Posterior cingulate gyrus (tissue), 11 donors: Measurements from ENCODE around the gene LPCAT4.
"Not testable (repeated sequence)": the region's sequence is repeated elsewhere in the genome, so short reads cannot be mapped to it uniquely, and the experiment has no call there.

Experiments used
- DNase-seq, 10 donors: peaks; one replicate each; pipeline versions ENCODE4 v3.0.0 to v3.0.0-alpha.2; 2020 to 2021; ENCODE audit warnings: mixed read lengths in 3 of 10
- intact Hi-C: fragments of 100-400 bp; cut with DNase I; formaldehyde crosslinking; loops from one replicate; pipeline ENCODE4 v1.15.1; 2023

Gene LPCAT4

GRCh38 chr15:34364041-34364440 is 3.0 kb downstream of the LPCAT4 start:
- peak in 1 of 10 donors; percentile 44 for DNase-seq
- intact Hi-C loops: no loop called here

DNA sequence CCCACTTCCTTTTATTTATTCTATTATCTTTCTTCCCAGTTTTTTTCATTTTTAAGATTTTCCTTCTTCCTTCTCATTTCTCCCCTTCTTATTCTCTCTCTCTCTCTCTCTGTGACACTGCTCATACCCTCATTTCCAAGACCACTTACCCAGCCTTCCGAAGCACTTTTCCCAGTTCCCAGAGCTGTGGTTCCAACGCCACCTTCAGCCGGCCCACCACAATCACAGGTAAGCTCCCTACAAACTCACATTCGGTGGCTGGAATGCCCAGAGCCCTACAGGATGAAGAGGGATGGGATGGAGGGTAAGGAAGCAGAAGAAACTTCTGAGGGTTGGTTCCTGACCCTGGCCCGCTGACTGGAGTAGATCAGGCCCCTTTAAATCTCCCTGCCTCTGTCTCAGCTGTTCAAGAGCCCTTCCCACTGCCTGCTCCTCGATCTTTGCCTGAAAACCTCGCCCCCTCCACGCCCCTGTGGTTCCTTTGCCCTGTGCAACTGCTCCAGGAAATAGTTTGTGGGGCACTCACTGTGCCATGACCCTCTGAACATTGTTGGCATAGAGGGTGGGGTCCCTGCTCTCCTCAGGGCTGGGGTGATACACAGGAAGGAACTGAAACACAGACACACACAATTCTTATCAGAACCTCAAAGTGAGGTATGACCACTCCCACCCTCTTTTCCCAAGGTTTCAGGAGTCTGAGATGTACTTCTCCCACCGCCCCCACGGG is 4.8 kb downstream of the LPCAT4 start:
- intact Hi-C loops: no loop called here
- peak in 1 of 10 donors; percentile 56 for DNase-seq

DNA sequence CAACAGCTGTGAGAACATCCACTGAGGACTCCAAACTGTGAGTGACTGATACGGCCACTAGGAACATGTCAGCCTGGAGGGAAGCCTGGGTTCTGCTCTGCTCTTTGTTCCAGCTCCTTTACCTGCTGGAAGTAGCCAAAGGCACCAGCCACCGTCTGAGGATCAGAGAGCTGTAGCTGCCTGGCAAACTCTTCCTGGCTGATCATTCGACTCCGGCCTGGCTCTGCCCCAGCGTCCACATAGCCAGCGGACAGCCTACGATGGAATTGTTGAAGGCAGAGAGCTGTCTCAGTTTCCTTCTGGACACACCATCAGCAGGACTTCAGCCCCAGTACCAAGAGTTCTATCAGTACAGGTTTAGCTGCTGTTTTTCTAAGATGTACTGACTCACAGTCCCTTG is 5.7 kb downstream of the LPCAT4 start:
- peak in 1 of 10 donors; percentile 67 for DNase-seq
- intact Hi-C loops: no loop called here

DNA sequence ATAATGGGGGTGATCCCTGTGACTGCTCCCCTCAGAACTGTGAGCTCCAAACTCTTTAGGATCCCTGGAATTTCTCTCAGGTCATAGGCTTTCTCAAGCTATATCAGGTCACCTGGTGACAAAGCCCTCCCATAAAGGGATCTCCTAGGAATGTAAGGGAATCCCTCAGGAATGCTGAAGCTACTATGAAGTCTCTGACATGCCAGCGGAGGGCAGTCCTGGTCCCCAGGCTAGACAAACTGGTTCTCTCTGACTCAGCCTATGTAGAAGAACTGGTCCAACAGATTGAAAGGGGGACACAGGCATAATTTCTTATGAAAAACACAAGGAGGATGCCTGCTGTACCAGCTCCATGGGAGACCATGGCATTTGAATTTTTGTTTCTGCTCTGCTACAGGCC is 6.7 kb downstream of the LPCAT4 start:
- intact Hi-C loops: no loop called here
- peak in 1 of 10 donors; percentile 10 for DNase-seq

- DNase-seq: peak in 1 of 10 donors; percentile 59
- intact Hi-C loops: no loop called here
Measured at GRCh38 chr15:34359416-34359815, 7.6 kb downstream of the LPCAT4 start.

DNA sequence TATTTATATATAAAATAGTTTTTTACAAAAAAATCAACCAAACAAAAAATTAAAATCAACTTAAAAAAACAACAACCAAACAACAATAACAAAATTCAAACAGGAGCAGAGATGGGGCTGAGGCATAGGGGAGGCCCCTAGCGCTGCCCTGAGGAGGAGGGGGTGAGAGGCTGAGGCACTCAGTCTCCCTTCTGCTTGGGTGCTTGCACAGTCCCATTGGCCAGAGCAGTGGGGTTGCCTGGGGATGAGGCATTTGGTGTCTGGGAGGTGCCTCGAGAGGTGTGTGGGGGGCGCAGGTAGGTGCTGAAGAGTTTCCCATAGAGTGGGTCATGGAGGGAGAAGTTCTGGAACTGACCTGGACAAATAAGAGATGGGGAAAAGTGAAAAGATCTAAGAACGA is 8.0 kb downstream of the LPCAT4 start:
- DNase-seq: peak in 1 of 10 donors; percentile 66
- intact Hi-C loops: no loop called here

- DNase-seq: no peak
- intact Hi-C loops: no loop called here
Measured at GRCh38 chr15:34358367-34358766, 8.6 kb downstream of the LPCAT4 start.

DNA sequence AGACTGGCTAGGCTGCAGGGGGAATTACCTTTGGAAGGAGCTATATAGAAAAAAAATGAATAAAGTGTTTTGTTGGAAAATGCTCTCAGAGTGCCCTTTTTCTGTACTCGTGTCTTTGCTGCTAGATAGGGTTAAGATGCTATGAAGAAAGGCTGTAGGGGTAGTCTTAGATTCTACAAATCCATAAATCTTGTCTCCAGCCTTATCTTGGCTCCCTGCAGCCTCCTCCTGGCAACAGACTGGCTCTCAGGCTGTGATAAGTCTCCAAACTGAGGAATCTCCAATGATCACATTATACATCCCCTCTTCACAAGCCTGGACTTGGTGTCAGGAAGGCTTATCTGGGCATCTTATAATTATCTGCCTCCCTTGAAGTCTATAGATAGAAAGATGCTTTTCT is 9.3 kb downstream of the LPCAT4 start:
- intact Hi-C loops: no loop called here
- no peak for DNase-seq

- intact Hi-C loops: no loop called here
- DNase-seq: peak in 1 of 10 donors; percentile 64
Measured at GRCh38 chr15:34355241-34355640, 11.8 kb downstream of the LPCAT4 start.

DNA sequence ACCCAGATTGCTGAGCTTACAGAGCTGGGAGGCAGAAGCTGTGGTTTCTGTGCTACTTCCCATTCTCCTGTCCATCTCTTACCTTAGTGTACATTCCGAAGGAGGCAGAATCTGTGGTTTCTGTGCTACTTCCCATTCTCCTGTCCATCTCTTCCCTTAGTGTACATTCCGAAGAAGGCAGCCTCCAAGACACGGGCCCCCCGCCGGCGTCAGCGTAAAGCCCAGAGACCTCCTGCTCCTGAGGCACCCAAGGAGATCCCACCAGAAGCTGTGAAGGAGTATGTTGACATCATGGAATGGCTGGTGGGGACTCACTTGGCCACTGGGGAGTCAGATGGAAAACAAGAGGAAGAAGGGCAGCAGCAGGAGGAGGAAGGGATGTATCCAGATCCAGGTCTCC is 12.7 kb downstream of the LPCAT4 start:
- intact Hi-C loops: no loop called here
- peak in 1 of 10 donors; percentile 55 for DNase-seq

- intact Hi-C loops: no loop called here
- DNase-seq: no peak
Measured at GRCh38 chr15:34353627-34354026, 13.4 kb downstream of the LPCAT4 start.

- intact Hi-C loops, DNase-seq: not testable (repeated sequence)
Measured at GRCh38 chr15:34352996-34353395, 14.0 kb downstream of the LPCAT4 start.

- DNase-seq: no peak
- intact Hi-C loops: no loop called here
Measured at GRCh38 chr15:34349769-34350168, 17.2 kb downstream of the LPCAT4 start.

DNA sequence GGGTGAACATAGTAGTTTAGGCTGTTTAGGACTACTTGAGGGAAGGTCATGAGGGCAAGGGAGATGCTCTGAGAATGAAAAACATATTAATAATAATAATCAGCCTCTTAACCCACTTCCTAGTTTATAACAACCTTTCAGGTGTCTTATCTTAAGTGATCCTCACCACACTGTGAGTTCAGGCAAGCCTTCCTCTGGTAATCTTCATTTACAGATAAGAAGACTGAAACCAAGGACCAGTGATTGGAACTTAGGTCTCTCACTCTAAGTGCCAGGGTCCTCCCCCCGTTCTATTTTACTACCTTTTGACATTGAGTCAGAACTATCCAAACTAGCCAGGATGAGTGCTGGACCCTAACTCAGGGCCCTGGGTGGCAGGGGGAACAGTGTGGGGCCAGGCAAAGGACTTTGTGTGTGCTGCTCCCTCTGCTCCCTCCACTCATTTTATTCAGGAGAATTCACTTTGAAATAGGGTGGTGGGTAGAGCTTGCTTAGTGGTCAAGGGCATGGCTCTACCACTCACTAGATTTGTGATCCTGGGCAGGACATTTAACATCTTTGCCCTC is 18.2 kb downstream of the LPCAT4 start:
- intact Hi-C loops: no loop called here

GRCh38 chr15:34347951-34348638 is 18.9 kb downstream of the LPCAT4 start:
- DNase-seq: peak in 1 of 10 donors; percentile 52
- intact Hi-C loops: no loop called here

More for the DNA sequence above, 18.2 kb downstream of the LPCAT4 start:
- DNase-seq: peak in 1 of 10 donors; percentile 31

- intact Hi-C loops: loop anchor here (1.0 to 5.0 kb wide), 3 partner anchors 24 to 306 kb away; partner anchors contain the start of genes AVEN and LPCAT4
- peak; percentile 85 to 98 (median 93) for DNase-seq
Measured at GRCh38 chr15:34342737-34343575, 24.0 kb downstream of the LPCAT4 start, which contains the start of the genes NOP10 and NUTM1. TSS of gene NOP10 (minus strand) at chr15:34343136. CDS start at chr15:34343073, 63 bp downstream. TSS of gene NUTM1 (plus strand) at chr15:34343315. CDS start at chr15:34343697, 382 bp downstream.

DNA sequence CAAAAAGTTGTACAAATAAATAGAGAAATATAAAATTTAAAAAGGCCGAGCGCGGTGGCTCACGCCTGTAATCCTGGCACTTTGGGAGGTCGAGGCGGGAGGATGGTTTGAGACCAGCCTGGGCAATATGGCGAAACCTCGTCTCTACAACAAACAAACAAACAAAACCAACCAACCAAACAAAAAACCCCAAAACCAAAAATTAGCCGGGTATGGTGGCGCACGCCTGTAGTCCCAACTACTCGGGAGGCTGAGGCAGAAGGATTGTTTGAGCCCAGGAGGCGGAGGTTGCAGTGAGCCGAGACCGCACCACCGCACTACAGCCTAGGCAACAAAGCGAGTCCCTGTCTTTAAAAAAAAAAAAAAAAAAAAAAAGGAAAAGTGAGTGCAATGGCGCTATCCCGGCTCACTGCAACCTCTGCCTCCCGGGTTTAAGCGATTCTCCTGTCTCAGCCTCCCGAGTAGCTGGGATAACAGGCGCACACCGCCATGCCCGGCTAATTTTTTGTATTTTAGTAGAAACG is 24.7 kb downstream of the LPCAT4 start:
- DNase-seq: peak in 2 of 10 donors; percentile 27 to 53
- intact Hi-C loops: loop anchor here (5.0 kb wide), 2 partner anchors 105 to 305 kb away; partner anchors contain the start of gene AVEN

DNA sequence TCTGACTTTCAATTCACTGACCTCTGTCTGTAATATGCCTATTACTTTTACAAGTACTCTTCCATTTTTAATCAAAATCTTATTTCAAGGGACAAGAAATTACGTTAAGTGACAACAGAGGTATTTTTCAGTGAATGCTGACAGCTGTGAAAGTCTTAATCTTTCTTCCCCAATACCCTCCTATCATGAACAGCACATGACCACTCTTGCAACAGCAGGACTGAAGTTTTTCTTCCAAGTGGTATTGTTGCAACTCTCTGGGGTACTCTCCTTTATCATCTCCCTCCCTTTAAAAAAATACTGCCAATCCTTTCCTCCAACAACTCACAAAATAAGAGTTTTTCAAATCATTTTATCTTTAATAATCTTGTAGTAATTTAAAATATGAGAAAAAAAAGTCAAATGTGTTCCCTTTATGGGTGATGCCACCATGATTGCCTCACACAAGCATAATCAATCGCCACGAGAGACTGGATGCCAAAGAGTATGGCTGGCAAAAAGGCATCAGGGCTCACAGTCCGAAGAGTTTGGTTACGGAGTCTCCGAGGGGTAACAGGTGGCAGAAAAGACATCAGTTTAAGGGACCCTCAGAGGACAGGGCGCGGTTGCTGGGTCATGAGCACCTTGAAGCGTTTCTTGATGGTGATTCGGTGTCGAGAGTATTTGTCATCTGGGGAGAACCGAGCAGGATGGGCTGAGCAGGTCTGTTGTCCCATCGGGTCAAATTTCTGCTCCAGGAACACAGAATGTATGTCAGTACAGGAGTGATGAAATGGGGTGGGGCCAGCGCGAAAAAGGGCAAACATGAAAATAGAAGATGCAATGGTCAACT is 25.4 kb downstream of the LPCAT4 start:
- intact Hi-C loops: loop anchor here (5.0 kb wide), 2 partner anchors 104 to 304 kb away; partner anchors contain the start of gene AVEN

GRCh38 chr15:34339946-34340345 is 27.1 kb downstream of the LPCAT4 start:
- DNase-seq: no peak
- intact Hi-C loops: loop anchor here (5.0 kb wide), 2 partner anchors 103 to 303 kb away; partner anchors contain the start of gene AVEN

More for the DNA sequence above, 25.4 kb downstream of the LPCAT4 start:
- DNase-seq: peak in 1 of 10 donors; percentile 41
